GM19193 (cell line): ENCODE results near the gene PRKCSH.

ENCODE experiments used
- POLR2A ChIP-seq: IDR thresholded peaks from 4 replicates; pipeline ENCODE4 v1.6.1; 2011; ENCODE audit not compliant: insufficient read depth, insufficient read length; ENCODE audit errors: extremely low read depth

The PRKCSH gene

DNA sequence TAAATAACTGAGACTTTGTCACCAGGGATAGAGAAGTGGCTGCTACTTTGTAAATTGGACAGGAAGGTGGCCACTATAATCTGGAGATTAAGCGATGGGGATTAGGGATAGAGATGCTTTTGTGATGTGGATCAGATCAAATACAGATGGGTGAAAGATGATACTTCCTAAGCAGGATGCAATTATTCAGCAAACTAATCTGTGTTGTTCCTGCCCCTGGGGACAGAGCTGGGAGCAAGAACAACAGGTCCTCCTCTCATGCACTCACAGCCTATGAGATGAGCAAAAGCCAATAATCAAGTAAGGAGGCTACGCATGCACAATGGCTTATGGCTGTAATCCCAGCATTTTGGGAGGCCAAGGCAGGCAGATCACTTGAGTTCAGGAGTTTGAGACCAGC lies 20.9 kb upstream of the PRKCSH start:
- TF ChIP-seq POLR2A = no peak

DNA sequence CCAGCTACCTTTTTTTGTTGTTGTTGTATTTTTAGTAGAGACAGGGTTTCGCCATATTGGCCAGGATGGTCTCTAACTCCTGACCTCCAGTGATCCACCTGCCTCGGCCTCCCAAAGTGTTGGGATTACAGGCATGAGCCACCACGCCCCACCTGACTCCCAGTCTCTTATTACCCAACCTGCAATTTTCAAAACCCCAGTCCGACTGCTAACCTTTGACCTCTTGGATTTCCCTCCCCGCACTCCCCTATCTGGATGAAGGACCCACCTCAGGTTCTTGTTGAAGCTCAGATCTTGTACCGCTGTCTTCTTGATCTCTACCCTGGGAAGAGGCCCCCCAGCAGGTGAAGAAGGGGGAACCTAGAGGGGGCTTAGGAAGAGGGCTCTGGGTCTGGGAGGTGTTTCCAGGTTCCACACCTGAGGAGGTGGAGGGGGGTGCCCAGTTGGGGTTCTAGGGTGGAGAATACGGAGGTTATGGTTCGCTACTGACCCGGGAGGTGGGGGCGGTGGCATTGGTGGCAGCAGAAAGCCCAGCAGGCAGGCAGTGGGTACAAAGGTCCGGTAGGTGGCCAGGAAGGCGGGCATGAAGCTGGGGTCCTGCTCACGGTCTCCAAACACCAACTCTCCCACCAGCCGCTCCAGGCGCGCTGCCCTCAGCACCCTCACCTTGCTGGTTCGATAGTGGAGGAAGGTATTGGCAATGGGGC lies 18.9 kb upstream of the PRKCSH start:
- TF ChIP-seq POLR2A = no peak

DNA sequence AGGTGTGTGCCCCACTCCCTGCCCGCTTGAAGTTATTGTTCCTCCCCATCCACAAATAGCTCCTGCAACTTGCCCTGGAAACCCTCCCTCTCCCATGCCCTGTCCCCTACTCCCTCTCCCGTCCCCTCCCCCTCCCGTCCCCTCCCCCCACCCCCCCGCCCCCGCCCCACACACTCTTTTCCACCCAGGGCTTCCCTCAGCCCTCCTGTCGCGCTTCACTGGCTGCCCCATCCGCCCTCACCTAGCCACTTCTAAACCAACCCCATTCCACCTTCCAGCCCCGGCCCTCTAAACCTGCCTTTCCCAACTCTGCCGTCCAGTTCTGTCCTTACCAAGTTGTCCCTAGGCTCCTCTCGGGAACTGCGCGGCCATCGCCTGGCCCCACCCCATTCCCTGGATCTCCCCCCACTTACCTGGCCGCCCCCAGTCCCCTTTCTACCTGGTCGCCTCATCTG lies 17.3 kb upstream of the PRKCSH start:
- no peak for TF ChIP-seq POLR2A

DNA sequence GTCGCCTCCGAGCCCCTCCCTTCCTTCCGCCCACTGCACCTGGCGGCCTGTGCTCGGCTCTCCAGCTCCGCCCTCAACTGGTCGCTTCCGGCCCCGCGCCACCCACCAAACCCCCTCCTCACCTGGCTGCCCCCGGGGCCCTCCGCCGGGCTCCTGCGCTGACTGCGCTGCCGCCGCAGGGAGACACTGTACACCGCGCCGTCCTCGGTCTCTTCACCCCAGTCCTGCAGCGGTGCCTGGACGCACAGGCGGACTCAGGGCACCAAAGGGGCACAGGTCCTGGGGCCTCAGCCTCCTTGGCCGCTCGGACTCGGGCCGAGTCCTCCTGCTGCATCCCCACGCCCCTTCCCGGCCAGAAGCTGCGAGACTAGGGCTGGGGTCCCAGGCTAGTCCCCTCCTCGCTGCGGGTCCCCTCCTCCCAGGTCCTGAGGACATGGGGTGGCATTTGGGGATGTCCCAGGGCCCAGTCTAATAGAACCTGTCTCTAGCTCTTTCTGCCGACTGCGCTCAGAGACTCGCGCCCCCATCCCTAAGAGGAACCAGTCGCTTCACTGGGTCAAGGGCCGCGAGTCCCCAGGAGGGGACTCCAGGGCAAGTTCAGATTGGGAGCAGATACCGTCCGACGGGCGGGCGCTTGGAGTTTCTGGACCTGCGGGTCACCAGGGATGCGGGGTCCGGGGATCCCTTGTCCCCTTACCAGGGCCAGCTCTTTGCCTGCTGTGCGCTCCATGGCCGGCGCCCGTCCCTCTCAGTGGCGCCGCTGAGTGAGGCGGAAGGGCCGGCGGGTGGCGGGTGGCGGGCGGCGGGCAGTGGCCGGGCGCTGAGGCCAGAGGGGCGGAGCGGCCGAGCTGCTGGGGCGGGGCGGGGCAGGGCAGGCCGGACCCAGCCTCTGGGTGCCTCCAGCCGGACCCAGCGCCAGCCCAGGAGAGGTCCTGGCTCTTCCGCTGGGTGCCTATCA lies 16.6 kb upstream of the PRKCSH start, which contains the start of gene RGL3:
TSS of gene RGL3 (minus strand) at position 766 of the 958 bp plus-strand sequence. CDS start at position 730, 36 bp downstream.
- no peak for TF ChIP-seq POLR2A

DNA sequence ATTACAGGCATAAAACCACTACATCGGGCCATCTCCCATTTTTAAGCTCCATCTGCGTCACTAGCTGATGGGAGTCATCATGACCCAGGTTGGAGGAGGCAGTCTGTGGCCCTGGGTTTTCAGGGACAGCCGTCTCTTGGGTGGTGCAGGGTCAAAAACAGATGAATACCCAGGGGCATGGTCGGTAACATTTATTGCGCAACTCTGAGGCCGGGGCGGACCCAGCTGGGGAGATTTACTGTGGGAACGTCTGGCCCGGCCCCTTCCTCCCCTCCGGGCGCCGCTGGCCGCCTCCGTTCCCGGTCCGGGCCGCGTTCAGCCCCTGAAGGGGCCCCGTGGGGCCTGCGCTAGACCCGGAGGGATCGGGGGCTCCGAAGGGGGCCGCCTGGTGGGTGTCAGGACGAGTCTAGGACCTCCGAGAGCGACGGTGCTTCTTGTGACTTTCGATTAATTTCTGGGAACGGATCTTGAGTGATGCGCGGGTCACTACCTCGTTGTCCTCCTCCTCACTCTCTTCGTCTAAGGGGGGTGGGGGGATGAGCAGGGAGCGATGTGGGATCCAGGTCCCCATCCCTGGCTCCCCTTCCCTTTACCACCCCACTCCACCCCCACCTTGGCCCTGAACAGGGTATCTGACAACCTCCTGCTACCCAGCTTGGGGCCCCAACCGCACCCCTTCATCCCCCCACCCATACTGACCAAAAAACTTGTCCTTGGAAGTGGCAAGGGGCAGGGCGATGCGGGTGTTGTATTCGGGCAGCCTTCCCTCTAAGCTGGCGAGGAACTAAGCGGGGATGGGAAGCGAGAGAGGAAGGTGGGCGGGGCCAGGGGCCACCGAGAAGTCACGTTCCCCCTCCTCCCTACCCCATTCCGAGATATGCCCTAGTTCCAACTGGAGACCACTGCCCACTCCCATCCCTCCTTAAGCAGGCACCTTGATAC lies 14.7 kb upstream of the PRKCSH start:
- no peak for TF ChIP-seq POLR2A

DNA sequence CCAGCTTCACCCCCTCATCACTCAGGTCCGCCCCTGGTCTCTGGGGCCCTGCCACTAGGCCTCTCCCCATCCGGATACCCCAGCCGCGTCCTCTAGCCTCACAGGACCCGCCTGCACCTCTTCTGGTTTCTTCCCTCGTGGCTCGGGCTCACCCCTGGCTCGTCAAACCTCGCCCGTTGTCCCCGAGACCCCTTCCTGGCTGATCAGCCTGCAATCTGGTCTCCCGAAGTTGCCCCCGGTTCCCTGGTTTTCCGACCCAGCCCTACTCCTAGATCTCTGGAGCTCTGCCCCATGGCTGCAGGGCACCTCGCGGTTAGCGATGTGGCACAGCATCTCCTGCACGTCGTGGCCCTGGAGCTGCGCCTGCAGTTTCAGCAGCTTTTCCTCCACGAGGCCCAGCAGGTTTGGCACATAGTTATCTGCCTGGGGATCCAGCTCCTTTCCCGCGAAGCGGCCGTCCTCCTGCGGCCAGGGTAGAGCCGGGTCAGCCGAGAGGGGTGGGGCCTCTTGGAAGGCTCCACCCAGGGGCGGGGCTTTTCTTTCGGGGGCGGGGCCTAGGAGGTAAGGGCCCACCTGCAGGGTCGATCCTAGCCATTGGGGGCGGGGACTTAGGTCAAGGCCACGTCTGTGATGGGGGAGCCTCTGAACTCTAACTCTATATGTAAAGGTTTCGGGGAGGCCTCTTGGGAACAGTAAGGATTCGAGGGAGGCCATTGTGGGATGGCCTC lies 13.9 kb upstream of the PRKCSH start:
- TF ChIP-seq POLR2A = no peak

DNA sequence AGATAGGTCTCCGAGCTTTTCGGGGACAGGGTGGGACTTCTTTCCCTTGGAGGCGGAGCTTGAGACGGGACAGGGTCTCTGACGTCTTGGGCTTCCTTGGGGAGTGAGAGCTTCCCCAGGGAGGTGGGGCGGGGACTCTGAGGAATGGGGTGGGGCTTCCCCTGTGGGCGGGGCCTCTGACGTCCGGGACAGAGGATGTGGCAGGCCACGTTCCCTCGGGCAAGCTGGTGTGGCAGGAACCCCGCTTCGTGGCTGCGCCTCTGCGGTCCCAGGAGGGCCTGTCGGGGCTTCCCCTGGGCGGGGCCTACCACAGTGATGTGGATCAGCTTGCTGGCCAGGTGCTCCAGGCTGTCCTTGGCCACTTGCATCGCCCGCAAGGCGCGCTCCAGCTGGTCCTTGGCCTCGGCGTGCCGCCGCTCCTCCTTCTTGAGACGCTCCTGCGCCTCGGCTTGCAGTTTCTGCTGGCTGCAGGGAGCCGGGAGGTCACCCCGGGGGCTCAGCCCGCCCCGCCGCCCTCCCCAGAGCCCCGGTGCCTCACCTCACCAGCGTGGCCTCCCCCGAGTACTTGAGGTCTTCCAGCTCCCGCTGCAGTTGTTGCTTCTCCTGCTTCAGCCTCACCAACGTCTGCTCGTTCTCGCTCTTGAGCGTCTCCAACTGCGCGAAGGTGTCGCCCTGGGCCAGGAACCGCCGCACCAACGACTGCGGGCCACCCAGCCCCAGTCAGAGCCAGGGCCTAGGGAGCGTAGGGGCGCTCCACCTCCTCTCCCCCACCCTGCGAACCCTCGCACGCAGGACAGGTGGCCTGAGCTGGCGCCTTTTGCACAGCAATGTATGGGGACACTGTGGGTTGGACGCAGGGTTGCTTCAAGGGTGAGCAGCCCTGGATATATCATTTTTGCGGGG lies 13.0 kb upstream of the PRKCSH start:
- no peak for TF ChIP-seq POLR2A

DNA sequence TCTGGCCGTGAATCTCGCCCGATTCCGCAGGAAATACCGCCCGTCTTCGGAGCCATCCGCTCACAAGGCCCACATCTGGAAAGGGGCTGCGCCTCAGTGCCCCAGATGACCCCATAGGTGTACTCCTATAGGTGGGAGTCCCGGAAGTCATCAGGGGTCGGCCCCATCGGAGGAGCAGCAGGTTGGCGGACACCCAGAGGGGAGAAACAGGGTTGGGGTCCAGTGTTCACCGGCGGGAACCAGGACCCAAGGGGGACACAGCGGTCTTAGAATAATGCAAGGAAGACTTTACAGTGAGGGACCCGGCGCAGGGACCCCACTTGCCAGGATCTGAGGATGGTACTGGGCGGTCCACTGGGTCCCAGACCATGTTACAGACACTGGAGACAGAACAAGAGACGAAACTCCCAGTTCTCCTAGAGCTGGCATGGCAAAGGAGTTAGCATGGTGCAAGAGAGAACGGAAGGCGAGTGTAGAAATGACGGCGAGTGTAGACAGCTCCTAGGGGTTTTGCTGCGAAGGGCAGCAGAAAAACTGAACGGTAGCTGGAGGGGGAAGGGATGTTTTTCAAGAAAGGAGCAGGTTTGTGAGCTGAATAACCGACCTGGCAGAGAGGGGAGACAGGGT lies 12.2 kb upstream of the PRKCSH start:
- TF ChIP-seq POLR2A = no peak

DNA sequence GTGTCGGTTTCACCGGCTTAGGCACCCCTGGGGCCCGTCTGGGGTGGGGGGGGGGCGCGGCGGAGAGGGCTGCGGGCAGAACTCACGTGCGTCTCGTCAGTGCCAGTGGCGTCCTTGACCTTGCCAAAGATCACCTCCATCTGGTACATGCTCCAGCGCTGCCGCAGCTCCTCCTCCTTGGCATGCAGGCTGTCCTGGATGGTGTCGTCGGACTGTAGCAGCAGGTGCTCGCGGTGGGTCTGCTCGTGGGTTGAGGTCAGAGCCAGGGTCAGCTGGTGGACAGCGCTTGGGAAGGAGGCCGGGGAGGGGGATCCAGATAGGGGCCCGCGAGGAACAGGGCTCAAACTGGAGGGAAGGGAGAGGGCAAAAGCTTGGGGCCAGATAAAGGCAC lies 11.6 kb upstream of the PRKCSH start:
- TF ChIP-seq POLR2A = no peak

DNA sequence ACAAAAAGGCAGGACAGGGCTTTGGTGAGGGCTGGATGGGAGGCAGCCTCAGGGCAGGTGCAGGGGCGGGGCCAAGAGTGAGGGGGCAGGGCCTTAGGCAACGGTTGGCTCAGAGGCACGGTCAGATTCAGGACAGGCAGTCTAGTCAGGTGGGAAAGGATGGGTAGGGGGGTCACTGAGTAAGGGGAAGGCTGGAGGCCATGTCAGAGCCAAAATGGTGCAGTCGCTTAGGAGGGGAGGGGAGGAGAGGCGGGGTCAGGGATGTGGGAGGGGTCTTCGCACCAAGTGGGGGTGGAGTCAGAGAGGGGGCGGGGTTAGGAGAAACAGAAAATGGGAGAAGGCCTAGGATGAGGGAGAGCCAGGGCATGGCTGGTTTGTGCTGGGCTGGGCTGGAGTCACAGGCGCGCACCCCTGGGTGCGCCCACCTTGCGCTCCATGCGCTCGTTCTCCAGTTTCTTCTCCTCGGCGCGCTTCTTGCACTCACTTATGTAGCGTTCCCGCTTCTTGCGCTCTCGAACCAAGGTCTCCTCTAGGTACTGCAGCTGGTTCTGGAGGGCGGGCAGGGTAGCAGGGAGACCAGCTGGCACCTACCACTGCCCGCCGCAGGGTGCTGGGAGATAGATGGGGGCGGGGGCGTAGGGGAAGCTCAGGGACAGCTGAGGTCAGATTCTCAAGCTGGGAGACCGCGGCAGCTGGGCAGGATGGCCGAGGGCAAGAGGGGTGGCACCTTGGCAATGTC lies 9.5 kb upstream of the PRKCSH start:
- TF ChIP-seq POLR2A = no peak

DNA sequence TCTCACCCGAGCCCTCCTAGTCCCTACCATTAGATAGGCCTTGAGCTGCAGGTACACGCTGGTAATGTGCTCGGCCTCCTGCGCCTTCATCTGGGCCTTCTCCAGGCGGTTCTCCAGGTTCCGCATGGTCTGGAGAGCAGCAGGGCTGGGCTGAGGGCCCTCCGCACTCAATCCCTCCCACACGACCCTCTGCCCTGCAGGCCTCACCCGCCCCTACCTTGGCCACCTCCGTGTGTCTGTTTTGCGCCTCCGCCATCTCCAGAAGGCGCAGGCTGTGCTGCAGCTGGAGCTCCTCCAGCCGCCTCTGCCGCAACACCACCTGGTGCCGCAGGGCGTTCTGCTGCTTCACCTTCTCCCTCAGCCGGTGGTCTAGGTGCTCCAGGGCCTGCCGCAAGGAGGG lies 8.8 kb upstream of the PRKCSH start:
- no peak for TF ChIP-seq POLR2A

DNA sequence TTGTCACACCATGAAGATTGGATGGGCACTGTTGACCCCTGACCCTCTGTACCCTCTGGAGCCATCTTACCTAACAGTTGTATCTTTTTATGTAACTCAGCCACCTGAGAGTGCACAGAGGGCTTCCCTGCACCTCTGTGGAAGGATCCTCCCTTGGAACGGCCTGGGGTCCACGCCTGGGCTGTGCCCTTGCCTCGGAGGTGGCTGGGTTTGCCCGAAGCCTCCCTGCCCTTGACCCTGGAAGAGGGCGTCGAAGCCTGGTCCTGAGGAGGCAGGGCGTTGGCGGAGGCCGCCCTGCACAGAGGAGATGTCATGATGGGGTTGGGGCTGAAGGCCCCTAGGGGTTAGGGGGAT lies 755 bp upstream of the PRKCSH start:
- TF ChIP-seq POLR2A = no peak
